K562 (cell line): Measurements from ENCODE around the gene PNPLA8. TPM values are rescaled to one million over a fixed set of nuclear protein-coding genes. Genes with fewer than 3 reads are reported as not detected.
A peak's percentile ranks its signal among the peaks of the same experiment; 100 is the strongest.

ENCODE experiments used
- HIVEP1 ChIP-seq: fragments of 250-450 bp; sonication (Bioruptor Pico); IDR thresholded peaks from 2 replicates; pipeline ENCODE4 v1.4.0; 2020; ENCODE audit warnings: mild to moderate bottlenecking
- ID3 ChIP-seq, 2 experiments: fragments of 250-450 bp in 1 of 2; fragments of 450-650 bp in 1 of 2; sonication (Bioruptor Pico) in 1 of 2; IDR thresholded peaks; 2 replicates each; pipeline versions ENCODE4 v1.6.1 to v1.8.0; 2016 to 2021; ENCODE audit warnings: mild to moderate bottlenecking in 2 of 2, moderate library complexity in 2 of 2, missing compliant biosample characterization in 1 of 2, missing genetic modification characterization in 1 of 2
- MTA1 ChIP-seq: fragments of 450-650 bp; IDR thresholded peaks from 2 replicates; pipeline ENCODE4 v1.6.1; 2017; ENCODE audit warnings: borderline replicate concordance
- MTA2 ChIP-seq: fragments of 450-650 bp; IDR thresholded peaks from 2 replicates; pipeline ENCODE4 v1.6.1; 2016; ENCODE audit warnings: low read depth
- RHOXF2B ChIP-seq: fragments of 250-450 bp; sonication (Bioruptor Pico); conservative IDR thresholded peaks from 2 replicates; pipeline ENCODE4 v1.5.1; 2021
- TAF7 ChIP-seq: fragments of 450-650 bp; IDR thresholded peaks from 2 replicates; pipeline ENCODE4 v1.6.1; 2016; ENCODE audit warnings: missing genetic modification characterization, missing compliant biosample characterization
- ZNF175 ChIP-seq: fragments of 200-800 bp; sonication (Bioruptor generic); IDR thresholded peaks from 2 replicates; pipeline ENCODE4 v1.6.1; 2016; ENCODE audit warnings: low read depth, mild to moderate bottlenecking, missing genetic modification characterization, missing compliant biosample characterization
- ZNF507 ChIP-seq: conservative IDR thresholded peaks from 2 replicates; pipeline ENCODE4 v1.6.1; 2017; ENCODE audit warnings: missing genetic modification characterization, missing compliant biosample characterization
- ZNF717 ChIP-seq: fragments of 250-450 bp; sonication (Bioruptor Pico); IDR thresholded peaks from 2 replicates; pipeline ENCODE4 v1.5.0; 2021
- ZNF79 ChIP-seq: fragments of 250-450 bp; sonication (Bioruptor Pico); IDR thresholded peaks from 2 replicates; pipeline ENCODE4 v1.4.0; 2020; ENCODE audit warnings: low read depth, mild to moderate bottlenecking, moderate library complexity
- polyA plus RNA-seq, 8 experiments: library from polyadenylated mRNA; depleted of rRNA in 4 of 8; stranded (reverse) in 5 of 8; unstranded in 3 of 8; fragments of >200 nt; fragmentation: Nextera tagmentation in 2 of 8; fragmentation: Illumina TruSeq in 1 of 8; extraction: Ambion mirVana in 2 of 8; extraction: Trizol in 1 of 8; gene quantifications; 2 replicates each; pipeline versions ENCODE4 v1.2.1 to v1.2.3, GENCODE V29; 2011 to 2014; ENCODE audit warnings: inconsistent platforms in 1 of 8, missing spikeins in 1 of 8
- total RNA-seq, 7 experiments: library from RNA; depleted of rRNA in 6 of 7; stranded (reverse); fragments of >200 nt in 6 of 7; fragmentation: Illumina TruSeq in 2 of 7; extraction: Trizol in 2 of 7; gene quantifications; 2 replicates each; pipeline versions ENCODE4 v1.2.1 to v1.2.3, GENCODE V29; 2011 to 2021; ENCODE audit warnings: low replicate concordance in 1 of 7

The PNPLA8 gene
- total and polyA plus RNA-seq, 9 of the 15 experiments (the other 6 are each of a cell fraction or from before 2014, with no cell fraction given), result 12.8 to 27.6 (median 16.3) TPM

- no peak for TF ChIP-seq ID3 (CRISPR knock-in tag; IDR thresholded peaks at IDR 0.05)
- TF ChIP-seq ID3 (tag; IDR thresholded peaks at IDR 0.05), result 0 out of 2 replicates have a peak, but pooled peaks have one; percentile 62
- TF ChIP-seq ZNF175 (CRISPR knock-in tag), result no peak
- TF ChIP-seq ZNF717 (CRISPR knock-in tag), result no peak
- TF ChIP-seq RHOXF2B (CRISPR knock-in tag), result 0 out of 2 replicates have a peak, but pooled peaks have one; percentile 1
- TF ChIP-seq TAF7, result 0 out of 2 replicates have a peak, but pooled peaks have one; percentile 5
- no peak for TF ChIP-seq MTA1
- no peak for TF ChIP-seq ZNF507
- no peak for TF ChIP-seq ZNF79 (CRISPR knock-in tag)
- no peak for TF ChIP-seq MTA2
- TF ChIP-seq HIVEP1 (CRISPR knock-in tag), result 0 out of 2 replicates have a peak, but pooled peaks have one; percentile 1
These were observed 44.3 kb upstream of the PNPLA8 start (continued) for GRCh38 chr7:108570146-108570755.
